CD4-positive, alpha-beta T cell (primary cell): ENCODE results near the gene SEMA4D. TPM values are rescaled to one million over a fixed set of nuclear protein-coding genes. Genes with fewer than 3 reads are reported as not detected.

Experiments
- ATAC-seq: fragments of 200-7000 bp; cut with Tn5 transposase; one replicate; pipeline ENCODE4 v1.10.0; 2022; ENCODE audit warnings: mild to moderate bottlenecking; ENCODE audit not compliant: poor library complexity
- CTCF ChIA-PET: fragments of 350-600 bp; sonication (Branson Sonifier 250); formaldehyde crosslinking; loops from one replicate; lab custom pipeline; 2021; ENCODE audit warnings: antibody characterized with exemption, inconsistent platforms; lab: Charles Lee
- POLR2A ChIA-PET: fragments of 350-600 bp; sonication (Branson Sonifier 250); formaldehyde crosslinking; loops from one replicate; lab custom pipeline; 2021; ENCODE audit warnings: antibody characterized with exemption, inconsistent platforms; lab: Charles Lee
- DNase-seq, 14 experiments: peaks; one replicate each; pipeline ENCODE4 v3.0.0-alpha.2; 2013 to 2020; ENCODE audit warnings: mixed read lengths in 2 of 14
- H3K27ac ChIP-seq, 2 donors: one replicate each; pipeline versions ENCODE4 v1.5.1 to v1.7.0; 2013; ENCODE audit warnings: low read length in 2 of 2, low read depth in 1 of 2, mild to moderate bottlenecking in 1 of 2
- H3K27me3 ChIP-seq, 2 experiments: 1 replicate in 1 of 2; 2 replicates in 1 of 2; pipeline versions ENCODE4 v1.6.1 to v1.7.0; 2013; ENCODE audit warnings: low read length in 2 of 2, control low read depth in 1 of 2, mild to moderate bottlenecking in 1 of 2, moderate library complexity in 1 of 2; ENCODE audit not compliant: insufficient read depth in 2 of 2, control insufficient read depth in 1 of 2
- H3K36me3 ChIP-seq: one replicate; pipeline ENCODE4 v1.6.1; 2013; ENCODE audit warnings: low read length, control low read depth; ENCODE audit not compliant: insufficient read depth
- H3K4me1 ChIP-seq: one replicate; pipeline ENCODE4 v1.6.1; 2013; ENCODE audit warnings: low read length, control low read depth; ENCODE audit not compliant: insufficient read depth
- H3K4me3 ChIP-seq: one replicate; pipeline ENCODE4 v1.5.1; 2013; ENCODE audit warnings: mild to moderate bottlenecking, low read length, moderate library complexity
- H3K9me3 ChIP-seq, 2 experiments: 1 replicate in 1 of 2; 2 replicates in 1 of 2; pipeline versions ENCODE4 v1.6.1 to v1.7.0; 2013; ENCODE audit warnings: low read length in 2 of 2, mild to moderate bottlenecking in 2 of 2, control low read depth in 1 of 2, moderate library complexity in 1 of 2; ENCODE audit not compliant: control insufficient read depth in 1 of 2, insufficient read depth in 1 of 2
- H3K27ac Mint-ChIP-seq: one replicate; pipeline ENCODE4 v1.8.0; 2020; ENCODE audit warnings: mixed read lengths
- H3K27me3 Mint-ChIP-seq: one replicate; pipeline ENCODE4 v1.8.0; 2021; ENCODE audit warnings: mixed read lengths
- H3K36me3 Mint-ChIP-seq: one replicate; pipeline ENCODE4 v1.8.0; 2021; ENCODE audit warnings: low read depth, mixed read lengths
- H3K4me1 Mint-ChIP-seq: one replicate; pipeline ENCODE4 v1.8.0; 2021; ENCODE audit warnings: low read depth, mixed read lengths
- H3K4me3 Mint-ChIP-seq: one replicate; pipeline ENCODE4 v1.8.0; 2020; ENCODE audit warnings: mild to moderate bottlenecking, mixed read lengths
- H3K9me3 Mint-ChIP-seq: one replicate; pipeline ENCODE4 v1.8.0; 2020; ENCODE audit warnings: mixed read lengths
- intact Hi-C, 2 experiments: fragments of 100-400 bp; cut with DNase I in 1 of 2; cut with micrococcal nuclease in 1 of 2; formaldehyde crosslinking; loops; one replicate each; pipeline versions ENCODE4 v1.15.1 to v1.9.0; 2023 to 2025; cut with DNase I, micrococcal nuclease
- total RNA-seq, 174 experiments: library from RNA in 2 of 174; stranded (reverse) in 2 of 174; gene quantifications; one replicate each; pipeline ENCODE4 v1.2.3 and lab custom pipeline; 2021 to 2026
- TF ChIP-seq, protein P1 (sequence below): fragments of 200-600 bp; IDR thresholded peaks from one replicate; pipeline ENCODE4 v1.8.0; 2022; ENCODE audit warnings: antibody characterized with exemption, mild to moderate bottlenecking

Gene SEMA4D
- total RNA-seq, 2 experiments from 2014 or later: 399 to 430 TPM

DNA sequence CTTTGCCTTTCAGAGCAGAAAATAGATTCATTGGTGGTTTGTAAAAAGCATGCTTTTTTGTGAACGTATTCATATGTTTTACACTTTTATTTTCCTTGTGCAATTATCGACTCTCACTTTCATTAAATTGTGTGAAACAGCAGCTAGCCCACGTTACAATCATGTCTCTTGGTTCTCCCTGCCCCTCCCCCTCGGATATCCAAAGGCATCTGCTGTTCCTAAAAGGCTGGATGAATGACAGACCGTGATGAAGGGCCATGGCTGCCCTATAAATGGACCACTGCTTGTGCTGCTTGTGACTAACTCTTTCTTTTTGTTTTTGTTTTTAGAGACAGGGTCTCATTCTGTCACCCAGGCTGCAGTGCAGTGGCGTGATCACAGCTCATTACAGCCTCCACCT lies 17.0 kb upstream of the SEMA4D start:
- POLR2A ChIA-PET: no interaction called here
- no peak overlapping the region for H3K27ac Mint-ChIP-seq
- CTCF ChIA-PET: interaction anchor here (1.3 kb wide), 2 partner anchors 19 to 85 kb away, joined by 3 read pairs; no protein-coding TSS in a partner anchor

DNA sequence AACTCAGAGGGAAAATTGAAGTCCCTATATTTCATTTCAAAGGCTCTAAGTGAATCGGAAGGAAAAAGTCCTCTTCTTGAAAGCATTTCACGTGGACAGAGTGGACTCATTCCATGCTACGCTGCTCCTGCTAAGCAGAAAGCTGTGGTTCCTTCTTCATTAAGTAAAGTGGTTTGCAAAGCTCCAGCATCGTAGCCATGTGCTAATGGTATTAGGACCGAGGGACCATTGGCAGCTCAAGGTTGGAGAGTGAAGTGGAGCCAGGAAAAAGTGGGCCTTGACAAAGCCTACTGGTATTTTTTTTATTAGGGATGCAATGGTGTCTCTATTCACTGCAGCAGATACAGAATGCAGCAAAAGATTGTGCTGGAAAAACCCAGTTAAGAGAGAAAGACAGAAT lies 16.4 kb upstream of the SEMA4D start:
- Mint-ChIP-seq H3K4me3 (no peak overlapping the region), H3K27me3 (no peaks in the 10 kb centered on the region), H3K27ac (no peak overlapping the region), H3K36me3 (no peaks in the 10 kb centered on the region), H3K9me3 (no peaks in the 10 kb centered on the region), H3K4me1 (peaks cover 70% of the 10 kb centered on the region)
- ATAC-seq (no peak), DNase-seq (no peak)
- Histone ChIP-seq H3K27ac (no peak overlapping the region), H3K4me3 (no peak overlapping the region), H3K36me3 (no peaks in the 10 kb centered on the region), H3K4me1 (peaks cover 29% of the 10 kb centered on the region), H3K9me3 (no peaks in the 10 kb centered on the region), H3K27me3 (no peaks in the 10 kb centered on the region)
- ChIA-PET POLR2A (interaction anchor here (0.7 kb wide), 1 partner anchor 15 kb away, joined by 3 read pairs; no protein-coding TSS in a partner anchor), CTCF (interaction anchor here (1.3 kb wide), 1 partner anchor 85 kb away, joined by 3 read pairs; no protein-coding TSS in a partner anchor)
- intact Hi-C loops: no loop called here
- TF ChIP-seq, protein P1, sequence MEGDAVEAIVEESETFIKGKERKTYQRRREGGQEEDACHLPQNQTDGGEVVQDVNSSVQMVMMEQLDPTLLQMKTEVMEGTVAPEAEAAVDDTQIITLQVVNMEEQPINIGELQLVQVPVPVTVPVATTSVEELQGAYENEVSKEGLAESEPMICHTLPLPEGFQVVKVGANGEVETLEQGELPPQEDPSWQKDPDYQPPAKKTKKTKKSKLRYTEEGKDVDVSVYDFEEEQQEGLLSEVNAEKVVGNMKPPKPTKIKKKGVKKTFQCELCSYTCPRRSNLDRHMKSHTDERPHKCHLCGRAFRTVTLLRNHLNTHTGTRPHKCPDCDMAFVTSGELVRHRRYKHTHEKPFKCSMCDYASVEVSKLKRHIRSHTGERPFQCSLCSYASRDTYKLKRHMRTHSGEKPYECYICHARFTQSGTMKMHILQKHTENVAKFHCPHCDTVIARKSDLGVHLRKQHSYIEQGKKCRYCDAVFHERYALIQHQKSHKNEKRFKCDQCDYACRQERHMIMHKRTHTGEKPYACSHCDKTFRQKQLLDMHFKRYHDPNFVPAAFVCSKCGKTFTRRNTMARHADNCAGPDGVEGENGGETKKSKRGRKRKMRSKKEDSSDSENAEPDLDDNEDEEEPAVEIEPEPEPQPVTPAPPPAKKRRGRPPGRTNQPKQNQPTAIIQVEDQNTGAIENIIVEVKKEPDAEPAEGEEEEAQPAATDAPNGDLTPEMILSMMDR: no peak

More for the DNA sequence above, 17.0 kb upstream of the SEMA4D start:
- ATAC-seq (no peak), DNase-seq (no peak)
- no peaks in the 10 kb centered on the region for H3K27me3 ChIP-seq
- no peak overlapping the region for H3K4me3 ChIP-seq
- intact Hi-C loops: no loop called here
- no peak overlapping the region for H3K4me3 Mint-ChIP-seq
- H3K9me3 Mint-ChIP-seq: no peaks in the 10 kb centered on the region
- H3K4me1 Mint-ChIP-seq: peaks cover 70% of the 10 kb centered on the region
- H3K9me3 ChIP-seq: no peaks in the 10 kb centered on the region
- no peak overlapping the region for H3K27ac ChIP-seq
- no peaks in the 10 kb centered on the region for H3K27me3 Mint-ChIP-seq
- H3K36me3 ChIP-seq: no peaks in the 10 kb centered on the region
- H3K36me3 Mint-ChIP-seq: no peaks in the 10 kb centered on the region
- TF ChIP-seq, protein P1: no peak
- H3K4me1 ChIP-seq: peaks cover 35% of the 10 kb centered on the region

DNA sequence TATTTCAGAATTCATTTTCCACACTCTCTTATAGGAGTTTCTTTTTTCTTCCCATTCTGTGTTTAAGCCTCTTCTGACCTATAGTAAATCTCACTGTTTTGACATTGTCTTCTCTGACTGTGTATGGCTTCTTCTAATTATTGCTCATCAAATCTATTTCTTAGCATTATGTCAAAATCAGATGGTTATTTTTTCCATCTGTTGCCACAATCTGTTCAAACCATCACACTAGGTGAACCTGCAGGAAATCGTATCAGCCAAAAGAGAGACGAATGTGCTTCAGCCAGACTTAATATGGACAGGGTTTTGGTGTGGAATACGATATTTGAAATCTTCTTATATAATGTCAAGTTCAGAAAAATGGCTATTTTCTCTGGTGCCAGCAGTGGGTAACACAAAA lies 15.9 kb upstream of the SEMA4D start:
- no peak for DNase-seq
- Histone ChIP-seq H3K9me3 (no peaks in the 10 kb centered on the region), H3K27me3 (no peaks in the 10 kb centered on the region), H3K4me3 (no peak overlapping the region), H3K27ac (no peak overlapping the region), H3K4me1 (peaks cover 24% of the 10 kb centered on the region), H3K36me3 (no peaks in the 10 kb centered on the region)
- no peaks in the 10 kb centered on the region for H3K36me3 Mint-ChIP-seq
- no peaks in the 10 kb centered on the region for H3K27me3 Mint-ChIP-seq
- CTCF ChIA-PET: interaction anchor here (1.3 kb wide), 1 partner anchor 84 kb away, joined by 3 read pairs; no protein-coding TSS in a partner anchor
- TF ChIP-seq, protein P1: no peak
- no peak overlapping the region for H3K4me3 Mint-ChIP-seq
- peaks cover 70% of the 10 kb centered on the region for H3K4me1 Mint-ChIP-seq
- H3K27ac Mint-ChIP-seq: no peak overlapping the region
- POLR2A ChIA-PET: interaction anchor here (0.7 to 1.2 kb wide), 2 partner anchors 16 to 24 kb away, joined by 3 read pairs; no protein-coding TSS in a partner anchor
- ATAC-seq: no peak
- no peaks in the 10 kb centered on the region for H3K9me3 Mint-ChIP-seq
- intact Hi-C loops: no loop called here
